H1 (cell line): Measurements from ENCODE around the gene SNX25. TPM values are rescaled to one million over a fixed set of nuclear protein-coding genes. Genes with fewer than 3 reads are reported as not detected.

Source experiments
- CTCF ChIA-PET: fragments of 300-600 bp; sonication (Branson Sonifier 250); formaldehyde crosslinking; loops from one replicate; lab custom pipeline; 2021; ENCODE audit not compliant: partially characterized antibody; lab: Charles Lee
- POLR2A ChIA-PET: fragments of 300-600 bp; sonication (Branson Sonifier 250); formaldehyde crosslinking; loops from one replicate; lab custom pipeline; 2021; ENCODE audit warnings: inconsistent platforms; ENCODE audit not compliant: partially characterized antibody; lab: Charles Lee
- DNase-seq, 2 experiments: peaks; one replicate each; pipeline versions ENCODE4 v3.0.0 to v3.0.0-alpha.2; 2010 to 2022; ENCODE audit warnings: low spot score in 2 of 2, low read depth in 1 of 2, mixed read lengths in 1 of 2
- FAIRE-seq: peaks from 2 replicates; lab custom pipeline; 2011; peaks lifted over from hg19 to GRCh38; lab: Jason Lieb, UNC
- H2AFZ ChIP-seq: 2 replicates; pipeline ENCODE4 v1.8.1; 2012; ENCODE audit warnings: low read length, inconsistent platforms
- H2AK5ac ChIP-seq: 2 replicates; pipeline ENCODE4 v1.6.1; 2013; ENCODE audit warnings: low read depth, low read length
- H2BK120ac ChIP-seq: replicated peaks from 2 replicates; pipeline ENCODE3; 2013; ENCODE audit warnings: low read depth, low read length, inconsistent platforms
- H2BK12ac ChIP-seq: 2 replicates; pipeline ENCODE4 v1.6.1; 2013; ENCODE audit warnings: low read depth, low read length
- H2BK15ac ChIP-seq: 2 replicates; pipeline ENCODE4 v1.6.1; 2013; ENCODE audit warnings: low read length
- H2BK20ac ChIP-seq: 2 replicates; pipeline ENCODE4 v1.6.1; 2013; ENCODE audit warnings: low read length
- H2BK5ac ChIP-seq: 2 replicates; pipeline ENCODE4 v1.6.1; 2013; ENCODE audit warnings: low read depth, low read length
- H3K14ac ChIP-seq: 2 replicates; pipeline ENCODE4 v1.6.1; 2013; ENCODE audit warnings: inconsistent platforms; ENCODE audit not compliant: insufficient read length
- H3K18ac ChIP-seq: 2 replicates; pipeline ENCODE4 v1.6.1; 2013; ENCODE audit warnings: low read length; ENCODE audit errors: extremely low read depth
- H3K23ac ChIP-seq: 2 replicates; pipeline ENCODE4 v1.6.1; 2013; ENCODE audit warnings: inconsistent platforms; ENCODE audit not compliant: insufficient read length
- H3K23me2 ChIP-seq: 2 replicates; pipeline ENCODE4 v1.6.1; 2013; ENCODE audit warnings: low read depth, low read length
- H3K27ac ChIP-seq: 2 replicates; pipeline ENCODE4 v1.6.1; 2011; ENCODE audit warnings: low read depth, low read length, inconsistent platforms
- H3K27me3 ChIP-seq, 4 experiments: replicated peaks in 1 of 4; 1 replicate in 1 of 4; 2 replicates in 3 of 4; pipeline versions ENCODE4 v1.6.1 to v1.8.1; 2011 to 2013; ENCODE audit warnings: low read length in 3 of 4, mild to moderate bottlenecking in 3 of 4, inconsistent platforms in 2 of 4, mixed read lengths in 2 of 4, moderate library complexity in 1 of 4; ENCODE audit not compliant: control insufficient read depth in 3 of 4, insufficient read depth in 3 of 4; ENCODE audit errors: extremely low read depth in 1 of 4
- H3K36me3 ChIP-seq, 4 experiments: 2 replicates each; pipeline versions ENCODE4 v1.6.1 to v1.8.1; 2011 to 2013; ENCODE audit warnings: mild to moderate bottlenecking in 4 of 4, low read length in 3 of 4, moderate library complexity in 2 of 4, control low read depth in 1 of 4, inconsistent platforms in 1 of 4; ENCODE audit not compliant: insufficient read depth in 4 of 4, control insufficient read depth in 2 of 4
- H3K4ac ChIP-seq: replicated peaks from 2 replicates; pipeline ENCODE3; 2013; ENCODE audit warnings: low read length, low read depth, mixed read lengths, inconsistent platforms; ENCODE audit not compliant: insufficient read length
- H3K4me1 ChIP-seq, 4 experiments: replicated peaks in 1 of 4; 1 replicate in 1 of 4; 2 replicates in 3 of 4; pipeline versions ENCODE4 v1.6.1 to v1.8.1; 2011 to 2013; ENCODE audit warnings: low read length in 3 of 4, inconsistent platforms in 2 of 4, mixed read lengths in 1 of 4; ENCODE audit not compliant: insufficient read depth in 4 of 4, control insufficient read depth in 3 of 4
- H3K4me2 ChIP-seq, 2 experiments: 2 replicates each; pipeline versions ENCODE4 v1.6.1 to v1.8.1; 2011 to 2013; ENCODE audit warnings: low read depth in 2 of 2, low read length in 2 of 2, control low read depth in 1 of 2, inconsistent platforms in 1 of 2, mild to moderate bottlenecking in 1 of 2; ENCODE audit not compliant: insufficient read depth in 1 of 2
- H3K4me3 ChIP-seq, 4 experiments: fragments of 200-600, 300-600 bp in 1 of 4; sonication (generic), shearing (Covaris generic), sonication (Bioruptor Twin) in 1 of 4; 2 replicates each; pipeline versions ENCODE4 v1.5.1 to v1.8.1; 2011 to 2016; ENCODE audit warnings: low read length in 4 of 4, low read depth in 3 of 4, control low read depth in 2 of 4, inconsistent platforms in 2 of 4, mild to moderate bottlenecking in 2 of 4, mixed read lengths in 1 of 4, moderate library complexity in 1 of 4; ENCODE audit not compliant: insufficient read depth in 2 of 4; ENCODE audit errors: extremely low read depth in 1 of 4
- H3K56ac ChIP-seq: replicated peaks from 2 replicates; pipeline ENCODE3; 2013; ENCODE audit warnings: low read depth, mild to moderate bottlenecking, mixed read lengths, low read length, inconsistent platforms; ENCODE audit not compliant: insufficient read length
- H3K79me1 ChIP-seq: 2 replicates; pipeline ENCODE4 v1.6.1; 2013; ENCODE audit warnings: low read depth, low read length, control low read depth
- H3K79me2 ChIP-seq, 2 experiments: 2 replicates each; pipeline versions ENCODE4 v1.6.1 to v1.8.1; 2012 to 2013; ENCODE audit warnings: low read length in 2 of 2, mild to moderate bottlenecking in 2 of 2, inconsistent platforms in 1 of 2; ENCODE audit not compliant: insufficient read depth in 2 of 2, control insufficient read depth in 1 of 2
- H3K9ac ChIP-seq, 4 experiments: replicated peaks in 1 of 4; 1 replicate in 1 of 4; 2 replicates in 3 of 4; pipeline versions ENCODE4 v1.6.1 to v1.8.1; 2011 to 2013; ENCODE audit warnings: low read depth in 3 of 4, low read length in 3 of 4, control low read depth in 2 of 4, mild to moderate bottlenecking in 2 of 4, moderate library complexity in 2 of 4, inconsistent platforms in 1 of 4; ENCODE audit errors: extremely low read depth in 1 of 4
- H3K9me3 ChIP-seq, 2 experiments: 2 replicates each; pipeline versions ENCODE4 v1.6.1 to v1.8.1; 2012 to 2013; ENCODE audit warnings: mild to moderate bottlenecking in 2 of 2, moderate library complexity in 2 of 2, control low read depth in 1 of 2, inconsistent platforms in 1 of 2, low read depth in 1 of 2, low read length in 1 of 2, mixed read lengths in 1 of 2; ENCODE audit not compliant: insufficient read depth in 2 of 2
- H4K20me1 ChIP-seq, 2 experiments: replicated peaks in 1 of 2; 2 replicates each; pipeline versions ENCODE3 to v1.8.1; 2011 to 2013; ENCODE audit warnings: inconsistent platforms in 2 of 2, low read length in 2 of 2, mild to moderate bottlenecking in 1 of 2; ENCODE audit not compliant: insufficient read depth in 2 of 2, control insufficient read depth in 1 of 2
- H4K5ac ChIP-seq: 2 replicates; pipeline ENCODE4 v1.6.1; 2013; ENCODE audit warnings: low read length, low read depth, mixed read lengths, inconsistent platforms; ENCODE audit not compliant: insufficient read length
- H4K8ac ChIP-seq: 2 replicates; pipeline ENCODE4 v1.8.0; 2013; ENCODE audit warnings: mild to moderate bottlenecking, moderate library complexity, low read length, inconsistent platforms; ENCODE audit not compliant: insufficient read depth; ENCODE audit errors: extremely low read depth
- H4K91ac ChIP-seq: replicated peaks from 2 replicates; pipeline ENCODE3; 2013; ENCODE audit warnings: low read length, mixed read lengths, inconsistent platforms; ENCODE audit not compliant: insufficient read length
- EP300 ChIP-seq, 2 experiments: IDR thresholded peaks; 1 replicate in 1 of 2; 2 replicates in 1 of 2; pipeline ENCODE4 v1.6.1; 2011 to 2012; ENCODE audit warnings: low read depth in 2 of 2, low read length in 2 of 2, mild to moderate bottlenecking in 2 of 2, borderline replicate concordance in 1 of 2, inconsistent platforms in 1 of 2, moderate library complexity in 1 of 2
- JUND ChIP-seq: IDR thresholded peaks from 2 replicates; pipeline ENCODE4 v1.6.1; 2011; ENCODE audit warnings: mild to moderate bottlenecking, improper control_type of control experiment, low read length
- PHF8 ChIP-seq: fragments of 200-600 bp; sonication (generic); conservative IDR thresholded peaks from 2 replicates; pipeline ENCODE4 v1.7.1; 2012; ENCODE audit warnings: low read depth, mild to moderate bottlenecking, inconsistent platforms, low read length, moderate library complexity
- RBBP5 ChIP-seq: IDR thresholded peaks from 2 replicates; pipeline ENCODE4 v1.7.1; 2012; ENCODE audit warnings: low read depth, mild to moderate bottlenecking, inconsistent platforms, low read length, moderate library complexity, borderline replicate concordance
- WGBS, 2 experiments: shearing (Covaris generic) in 1 of 2; methylation state at CpG; one replicate each; pipeline versions ENCODE4 v1.1.6 to v1.1.7; 2013 to 2015; ENCODE audit warnings: low lambda C conversion rate in 2 of 2, mixed read lengths in 2 of 2, inconsistent platforms in 1 of 2, low coverage in 1 of 2, missing lambda C conversion rate in 1 of 2; ENCODE audit not compliant: insufficient replicate concordance in 2 of 2, insufficient coverage in 1 of 2, insufficient read length in 1 of 2; ENCODE audit errors: extremely low coverage in 1 of 2, missing lambda C conversion rate in 1 of 2; 5-methylcytosine and 5-hydroxymethylcytosine counted together
- polyA plus RNA-seq, 7 experiments: library from polyadenylated mRNA; depleted of rRNA in 3 of 7; stranded (reverse) in 5 of 7; unstranded in 2 of 7; fragments of >200 nt in 5 of 7; fragments of 200-250 nt in 2 of 7; gene quantifications; 1 replicate in 5 of 7; 2 replicates in 1 of 7; 4 replicates in 1 of 7; pipeline versions ENCODE4 v1.2.1 to v1.2.3, GENCODE V29; 2011 to 2013; ENCODE audit warnings: missing spikeins in 2 of 7, mixed read lengths in 2 of 7
- total RNA-seq: library from RNA; stranded (reverse); fragmentation: NEBNext Ultra II Directional; extraction: Animal tissue kit (Norgen Biotek cat#: 25700); gene quantifications from 2 replicates; pipeline ENCODE4 v1.2.1, GENCODE V29; 2021
- TF ChIP-seq, protein P1 (sequence below), 3 experiments: IDR thresholded peaks; 1 replicate in 2 of 3; 2 replicates in 1 of 3; pipeline versions ENCODE4 v1.5.1 to v1.6.1; 2011; ENCODE audit warnings: low read length in 3 of 3, mild to moderate bottlenecking in 3 of 3, inconsistent platforms in 2 of 3, low read depth in 1 of 3, moderate library complexity in 1 of 3; ENCODE audit not compliant: insufficient read depth in 1 of 3; ENCODE audit errors: control extremely low read depth in 1 of 3

The SNX25 gene
- total and polyA plus RNA-seq, 2 of the 8 experiments (the other 6 are each of a cell fraction or from before 2014, with no cell fraction given), result 5.4 to 19.9 TPM

DNA sequence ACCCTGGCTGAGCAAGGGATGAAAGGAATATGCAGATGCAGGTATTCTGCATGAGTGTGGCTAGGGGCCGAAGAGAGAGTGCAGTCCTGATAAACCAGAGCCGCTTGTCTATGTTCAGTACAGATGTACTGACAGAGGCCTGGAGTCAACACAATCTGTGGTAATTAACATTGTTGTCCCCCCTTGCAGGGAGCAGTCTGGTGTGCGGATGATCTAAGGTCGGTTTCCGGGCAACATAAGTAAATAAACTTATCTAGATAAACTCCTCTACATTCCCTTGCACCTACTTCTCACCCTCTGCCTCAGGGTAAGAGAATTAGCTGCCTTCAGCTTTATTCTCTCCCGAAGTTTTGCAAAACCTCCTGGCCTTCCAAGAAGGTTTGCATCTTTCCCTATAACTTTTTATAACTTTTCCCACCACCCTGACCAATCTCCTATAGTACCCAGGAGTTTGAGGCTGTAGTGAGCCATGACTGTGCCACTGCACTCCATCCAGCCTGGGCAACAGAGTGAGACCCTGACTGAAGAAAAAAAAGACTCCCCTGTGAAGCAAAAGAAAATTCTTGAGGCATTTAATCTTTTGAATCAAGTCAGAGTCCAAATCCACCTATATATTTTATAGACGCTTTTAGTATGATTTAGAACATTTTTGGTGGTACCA lies 26.6 kb downstream of the SNX25 start:
- no peak overlapping the region for H3K27ac ChIP-seq
- H3K27me3 ChIP-seq, result no peaks in the 10 kb centered on the region
- no peak overlapping the region for H3K56ac ChIP-seq
- no peaks in the 10 kb centered on the region for H3K4me1 ChIP-seq
- no peak overlapping the region for H3K23ac ChIP-seq
- no peak overlapping the region for H2BK15ac ChIP-seq
- ChIA-PET POLR2A (interaction anchor here (1.5 kb wide), 1 partner anchor 52 kb away, joined by 3 read pairs; no protein-coding TSS in a partner anchor), CTCF (interaction anchor here (1.5 to 1.6 kb wide), 2 partner anchors 9 to 102 kb away, joined by 3 to 4 read pairs; no protein-coding TSS in a partner anchor)
- peaks cover 2% of the 10 kb centered on the region; the same call in 1 of the 2 replicates for H3K79me1 ChIP-seq
- H3K9me3 ChIP-seq, result peaks cover 8 to 17% of the 10 kb centered on the region in 2 experiments; a peak in 2 of 4 replicates
- H3K14ac ChIP-seq, result no peak overlapping the region
- no peak overlapping the region for H4K8ac ChIP-seq
- H4K91ac ChIP-seq, result no peak overlapping the region
- TF ChIP-seq RBBP5 (no peak), PHF8 (no peak), JUND (no peak), EP300 (IDR thresholded peaks at IDR 0.05; ENCODE audit: borderline replicate concordance in 1 of 2, low read depth in 2 of 2, low read length in 2 of 2) (no peak)
- TF ChIP-seq, protein P1, sequence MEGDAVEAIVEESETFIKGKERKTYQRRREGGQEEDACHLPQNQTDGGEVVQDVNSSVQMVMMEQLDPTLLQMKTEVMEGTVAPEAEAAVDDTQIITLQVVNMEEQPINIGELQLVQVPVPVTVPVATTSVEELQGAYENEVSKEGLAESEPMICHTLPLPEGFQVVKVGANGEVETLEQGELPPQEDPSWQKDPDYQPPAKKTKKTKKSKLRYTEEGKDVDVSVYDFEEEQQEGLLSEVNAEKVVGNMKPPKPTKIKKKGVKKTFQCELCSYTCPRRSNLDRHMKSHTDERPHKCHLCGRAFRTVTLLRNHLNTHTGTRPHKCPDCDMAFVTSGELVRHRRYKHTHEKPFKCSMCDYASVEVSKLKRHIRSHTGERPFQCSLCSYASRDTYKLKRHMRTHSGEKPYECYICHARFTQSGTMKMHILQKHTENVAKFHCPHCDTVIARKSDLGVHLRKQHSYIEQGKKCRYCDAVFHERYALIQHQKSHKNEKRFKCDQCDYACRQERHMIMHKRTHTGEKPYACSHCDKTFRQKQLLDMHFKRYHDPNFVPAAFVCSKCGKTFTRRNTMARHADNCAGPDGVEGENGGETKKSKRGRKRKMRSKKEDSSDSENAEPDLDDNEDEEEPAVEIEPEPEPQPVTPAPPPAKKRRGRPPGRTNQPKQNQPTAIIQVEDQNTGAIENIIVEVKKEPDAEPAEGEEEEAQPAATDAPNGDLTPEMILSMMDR (IDR thresholded peaks at IDR 0.05; ENCODE audit: control extremely low read depth in 1 of 3, insufficient read depth in 1 of 3, low read depth in 1 of 3, low read length in 3 of 3), result no peak
- peaks cover 0 to 3% of the 10 kb centered on the region in 2 experiments for H4K20me1 ChIP-seq
- no peak overlapping the region for H2AK5ac ChIP-seq
- no peak overlapping the region for H2BK5ac ChIP-seq
- H3K18ac ChIP-seq, result no peak overlapping the region
- H2BK120ac ChIP-seq, result no peak overlapping the region
- no peak overlapping the region for H2BK20ac ChIP-seq
- no peaks in the 10 kb centered on the region for H3K23me2 ChIP-seq
- H2BK12ac ChIP-seq, result no peak overlapping the region
- H3K79me2 ChIP-seq, result peaks cover 0 to 18% of the 10 kb centered on the region in 2 experiments; a peak in 2 of 4 replicates
- no peak overlapping the region for H3K4ac ChIP-seq
- H4K5ac ChIP-seq, result no peak overlapping the region
- no peak overlapping the region for H3K4me2 ChIP-seq
- peaks cover 0 to 5% (median 0%) of the 10 kb centered on the region in 4 experiments; a peak in 3 of 8 replicates for H3K36me3 ChIP-seq
- FAIRE-seq (no peak), DNase-seq (no peak)
- H3K4me3 ChIP-seq, result no peak overlapping the region
- WGBS, 2 experiments, result 86% methylated on average over 7 of the region's 7 CpGs; no CpG with 5 or more reads in 1 of the 2 experiments
- no peak overlapping the region for H3K9ac ChIP-seq
- H2AFZ ChIP-seq, result no peak overlapping the region
